Measurements from ENCODE around the gene SETD1A. TPM values are rescaled to one million over a fixed set of nuclear protein-coding genes. Genes with fewer than 3 reads are reported as not detected.

Gene SETD1A
- total RNA-seq, 1 experiment from 2014 or later: 33.2 TPM

- intact Hi-C loops (cut with micrococcal nuclease; ENCODE audit: unreplicated experiment): no loop called here
- BruUV-seq (replicated peaks): no TSS peak
- POLR2A ChIA-PET (ENCODE audit: unreplicated experiment): no interaction called here
- H3K36me3 ChIP-seq (ENCODE audit: low read depth): no peaks in the 10 kb centered on the region
- H3K27me3 ChIP-seq (ENCODE audit: insufficient read depth, low read depth): no peaks in the 10 kb centered on the region
- H2AFZ ChIP-seq: no peak overlapping the region
- H3F3A ChIP-seq (ENCODE audit: insufficient read depth, low read depth): peaks cover 24% of the 10 kb centered on the region
- no peaks in the 10 kb centered on the region for H3K79me2 ChIP-seq (ENCODE audit: low read depth)
- CTCF ChIA-PET: no interaction called here
- peaks cover 9% of the 10 kb centered on the region for H3K4me1 ChIP-seq (replicated peaks; ENCODE audit: insufficient read depth)
- no peak overlapping the region for H3K27ac ChIP-seq
- peak in 1 of 2 experiments; percentile 21 for DNase-seq
- H3K9me2 ChIP-seq (ENCODE audit: insufficient read depth): no peaks in the 10 kb centered on the region
- H4K20me1 ChIP-seq (ENCODE audit: insufficient read depth): no peaks in the 10 kb centered on the region
- TF ChIP-seq EZH2 (IDR thresholded peaks at IDR 0.05; ENCODE audit: low read depth): no peak
- no peaks in the 10 kb centered on the region for H3K9me3 ChIP-seq (ENCODE audit: insufficient read depth, low read depth)
- no peak overlapping the region for H3K4me3 ChIP-seq
- H3K4me2 ChIP-seq: no peak overlapping the region
These were observed 35.6 kb downstream of the SETD1A start for GRCh38 chr16:30992931-30993816.

GRCh38 chr16:30995927-30996323, 38.4 kb downstream of the SETD1A start:
- TF ChIP-seq CTCF (conservative IDR thresholded peaks at IDR 0.05) (no peak), EZH2 (IDR thresholded peaks at IDR 0.05; ENCODE audit: low read depth) (no peak)
- no peaks in the 10 kb centered on the region for H3K27me3 ChIP-seq (ENCODE audit: insufficient read depth, low read depth)
- H3K4me3 ChIP-seq: no peak overlapping the region; the same call in 1 of the 2 replicates
- H2AFZ ChIP-seq: no peak overlapping the region
- no peaks in the 10 kb centered on the region for H3K9me2 ChIP-seq (ENCODE audit: insufficient read depth)
- H3K4me2 ChIP-seq: no peak overlapping the region
- no TSS peak for BruUV-seq (replicated peaks)
- H3K36me3 ChIP-seq (ENCODE audit: low read depth): no peaks in the 10 kb centered on the region
- peaks cover 24% of the 10 kb centered on the region for H3K4me1 ChIP-seq (replicated peaks; ENCODE audit: insufficient read depth)
- intact Hi-C loops (cut with micrococcal nuclease; ENCODE audit: unreplicated experiment): no loop called here
- H3K9me3 ChIP-seq (ENCODE audit: insufficient read depth, low read depth): no peaks in the 10 kb centered on the region
- H3K27ac ChIP-seq: no peak overlapping the region
- H3F3A ChIP-seq (ENCODE audit: insufficient read depth, low read depth): peaks cover 41% of the 10 kb centered on the region
- no peaks in the 10 kb centered on the region for H4K20me1 ChIP-seq (ENCODE audit: insufficient read depth)
- CTCF ChIA-PET: no interaction called here
- no peaks in the 10 kb centered on the region for H3K79me2 ChIP-seq (ENCODE audit: low read depth)
- no peak for DNase-seq
- POLR2A ChIA-PET (ENCODE audit: unreplicated experiment): no interaction called here

- peak overlapping the region; percentile 98 for H3K4me2 ChIP-seq
- DNase-seq: peak in 1 of 2 experiments; percentile 31
- no peaks in the 10 kb centered on the region for H3K79me2 ChIP-seq (ENCODE audit: low read depth)
- no peak for TF ChIP-seq EZH2 (IDR thresholded peaks at IDR 0.05; ENCODE audit: low read depth)
- TF ChIP-seq CTCF (conservative IDR thresholded peaks at IDR 0.05): no peak
- no peaks in the 10 kb centered on the region for H3K9me3 ChIP-seq (ENCODE audit: insufficient read depth, low read depth)
- H3K4me3 ChIP-seq: peak overlapping the region; percentile 67
- H3K4me1 ChIP-seq (replicated peaks; ENCODE audit: insufficient read depth): peaks cover 24% of the 10 kb centered on the region
- H3K27me3 ChIP-seq (ENCODE audit: insufficient read depth, low read depth): no peaks in the 10 kb centered on the region
- ChIA-PET CTCF (interaction anchor here (0.6 to 0.8 kb wide), 2 partner anchors 9 to 10 kb away, joined by 3 to 5 read pairs; no protein-coding TSS in a partner anchor), POLR2A (ENCODE audit: unreplicated experiment) (interaction anchor here (0.6 to 1.0 kb wide), 3 partner anchors 37 to 390 kb away, joined by 3 to 29 read pairs (median 5); partner anchors contain the start of gene STX4)
- H2AFZ ChIP-seq: peak overlapping the region; percentile 80
- no peaks in the 10 kb centered on the region for H3K9me2 ChIP-seq (ENCODE audit: insufficient read depth)
- H3K36me3 ChIP-seq (ENCODE audit: low read depth): no peaks in the 10 kb centered on the region
- no peak overlapping the region for H3K27ac ChIP-seq
- intact Hi-C loops (cut with micrococcal nuclease; ENCODE audit: unreplicated experiment): no loop called here
- peaks cover 41% of the 10 kb centered on the region for H3F3A ChIP-seq (ENCODE audit: insufficient read depth, low read depth)
- no peaks in the 10 kb centered on the region for H4K20me1 ChIP-seq (ENCODE audit: insufficient read depth)
- BruUV-seq (replicated peaks): TSS peak; percentile 54
These were observed 38.9 kb downstream of the SETD1A start for GRCh38 chr16:30996324-30996984.

All from PC-9 (cell line).